GM18505 (cell line): Measurements from ENCODE around the gene ERC2.
A peak's percentile ranks its signal among the peaks of the same experiment; 100 is the strongest.

Experiments used
- ATAC-seq: cut with Tn5 transposase; IDR thresholded peaks from one replicate; pipeline ENCODE4 v1.9.1; 2021; ENCODE audit not compliant: unreplicated experiment
- POLR2A ChIP-seq: IDR thresholded peaks from 4 replicates; pipeline ENCODE4 v1.6.1; 2011; ENCODE audit warnings: borderline replicate concordance; ENCODE audit not compliant: insufficient read depth, insufficient read length; ENCODE audit errors: extremely low read depth

The ERC2 gene

DNA sequence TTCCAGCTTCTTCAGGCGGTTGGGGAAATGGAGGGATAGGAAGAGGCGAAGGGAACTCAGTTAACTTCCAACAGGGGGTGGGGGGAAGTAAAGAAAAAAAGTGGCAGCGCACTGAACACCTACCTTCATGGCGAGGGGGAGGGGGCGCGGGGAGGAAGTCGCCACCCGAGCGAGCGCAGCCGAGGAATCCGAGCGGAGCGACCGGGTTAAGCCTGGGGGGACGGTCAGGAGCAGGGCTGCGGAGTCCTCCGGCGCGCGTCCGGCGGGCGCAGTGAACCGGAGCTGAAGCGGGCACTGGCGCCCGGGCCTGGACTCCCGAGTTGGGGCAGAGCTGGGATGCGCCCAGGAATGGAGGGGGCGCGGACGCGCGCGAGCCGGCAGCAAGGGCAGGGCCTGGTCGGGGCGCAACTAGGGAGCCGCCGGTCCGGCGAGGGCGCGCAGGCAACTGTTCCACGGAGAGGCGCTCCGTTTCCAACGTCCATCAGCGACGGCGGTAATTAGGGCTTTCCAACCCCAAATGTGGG lies 981.3 kb downstream of the ERC2 start, which contains the start of gene WNT5A:
Gene WNT5A (minus strand): TSS at position 450 of the 524 bp plus-strand sequence. CDS start 321 bp downstream, at position 129.
- no peak for ATAC-seq
- TF ChIP-seq POLR2A, result no peak

DNA sequence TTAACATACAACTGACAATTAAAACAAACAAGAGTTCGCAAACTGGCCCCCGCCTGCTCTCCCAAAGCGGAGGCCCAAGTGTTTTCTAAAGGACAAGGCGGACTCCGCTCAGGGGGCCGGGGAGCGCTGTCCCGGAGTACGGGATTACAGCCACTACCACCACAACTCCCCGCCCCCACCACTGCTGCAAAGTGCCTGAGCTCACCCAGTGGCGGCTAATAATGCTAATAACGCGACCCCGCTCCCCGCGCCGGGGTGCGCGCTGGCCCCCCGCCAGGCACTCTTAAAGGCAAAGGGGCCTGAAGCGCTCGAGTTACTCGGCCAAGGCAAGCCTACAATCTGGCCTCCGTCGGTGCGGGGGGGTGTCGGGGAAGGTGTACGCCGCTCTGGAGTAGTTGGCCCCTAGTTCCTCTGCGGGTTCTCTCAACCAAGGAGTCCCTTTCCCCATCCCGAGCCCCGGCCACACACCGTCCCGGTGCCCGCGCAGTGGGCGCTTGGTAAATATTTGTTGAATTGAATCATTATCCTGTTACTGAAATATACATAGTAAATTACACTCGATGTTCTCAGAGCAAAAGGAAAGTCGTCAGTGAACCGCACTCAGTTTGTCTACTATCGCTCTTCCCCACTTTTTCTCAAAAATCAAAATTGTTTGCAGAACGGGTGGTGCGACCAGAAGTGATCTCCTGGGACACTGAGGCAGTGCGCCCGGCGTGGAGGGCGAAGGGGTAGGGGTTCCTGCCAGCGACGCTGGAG lies 982.0 kb downstream of the ERC2 start:
- TF ChIP-seq POLR2A, result no peak
- ATAC-seq, result no peak

DNA sequence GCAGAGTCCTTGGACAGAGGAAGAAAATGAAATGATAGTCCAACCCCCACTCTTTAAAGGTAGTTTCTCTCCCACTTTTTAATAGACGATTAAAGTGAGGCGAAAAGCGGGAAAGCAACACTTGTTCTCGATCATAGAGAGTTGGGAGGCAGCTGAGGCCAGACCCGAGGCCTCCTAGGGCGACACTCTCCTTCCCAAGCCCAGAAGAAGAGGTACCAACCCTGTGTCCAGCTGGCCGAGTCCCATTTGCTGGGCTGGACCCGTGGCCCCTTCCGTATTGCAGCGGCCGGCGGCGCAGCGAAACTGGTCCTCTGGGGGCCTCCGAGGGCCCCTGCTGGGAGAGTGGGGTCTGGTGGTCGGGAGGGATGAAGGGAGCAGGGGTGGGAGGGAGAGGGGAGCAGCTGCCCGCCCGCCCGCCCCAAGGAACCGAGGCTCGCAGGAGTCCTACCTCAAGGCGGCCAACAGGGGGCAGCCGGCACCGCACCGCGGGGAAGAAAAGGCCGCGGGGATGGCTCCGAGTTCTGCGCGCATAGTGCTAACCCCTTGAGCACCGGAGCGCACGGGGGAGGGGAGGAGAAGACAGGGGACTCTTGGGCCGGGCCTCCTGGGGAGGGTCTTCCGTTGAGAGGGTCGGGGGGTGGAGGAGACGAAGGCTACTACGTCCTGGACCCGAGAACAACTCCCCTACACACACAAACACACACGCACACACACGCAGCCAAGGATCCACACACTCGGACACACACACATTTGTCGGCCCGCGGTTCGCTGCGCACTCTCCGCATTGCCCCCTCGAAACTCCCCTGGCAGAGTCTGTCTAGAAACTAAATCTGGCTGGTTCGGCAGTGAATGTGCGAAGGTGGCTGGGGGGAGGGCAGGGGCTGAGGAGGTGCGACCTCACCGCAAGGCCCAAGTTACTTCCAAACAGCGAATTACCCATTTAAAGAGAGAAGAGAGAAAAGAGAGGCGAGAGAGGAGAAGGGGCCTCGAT lies 983.2 kb downstream of the ERC2 start:
- no peak for TF ChIP-seq POLR2A
- ATAC-seq, result peak; percentile 66

DNA sequence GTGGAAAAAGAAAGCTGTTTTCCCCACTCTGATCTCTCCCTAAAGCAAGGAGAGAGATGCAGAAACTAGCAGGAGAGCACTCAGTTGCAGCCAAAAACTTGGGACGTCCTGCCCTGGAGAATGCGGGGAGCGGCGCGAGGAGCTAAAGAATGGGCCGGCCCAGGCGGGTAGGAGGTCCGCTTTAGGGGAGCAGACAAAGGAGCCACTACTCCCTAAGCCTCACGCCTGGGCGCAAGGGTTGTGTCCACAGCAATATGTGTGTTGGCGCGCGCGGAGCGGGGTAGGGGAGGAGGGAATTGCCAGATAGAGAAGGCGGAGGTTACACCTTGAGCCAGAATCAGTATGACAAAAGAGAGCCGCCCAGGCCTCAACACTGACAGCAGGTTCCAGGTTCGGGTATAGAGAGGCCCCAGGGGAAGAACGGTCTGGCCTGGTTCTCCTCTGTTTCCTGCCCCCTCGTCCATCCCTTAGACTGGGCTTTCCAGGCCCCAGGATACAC lies 984.0 kb downstream of the ERC2 start:
- TF ChIP-seq POLR2A, result no peak

DNA sequence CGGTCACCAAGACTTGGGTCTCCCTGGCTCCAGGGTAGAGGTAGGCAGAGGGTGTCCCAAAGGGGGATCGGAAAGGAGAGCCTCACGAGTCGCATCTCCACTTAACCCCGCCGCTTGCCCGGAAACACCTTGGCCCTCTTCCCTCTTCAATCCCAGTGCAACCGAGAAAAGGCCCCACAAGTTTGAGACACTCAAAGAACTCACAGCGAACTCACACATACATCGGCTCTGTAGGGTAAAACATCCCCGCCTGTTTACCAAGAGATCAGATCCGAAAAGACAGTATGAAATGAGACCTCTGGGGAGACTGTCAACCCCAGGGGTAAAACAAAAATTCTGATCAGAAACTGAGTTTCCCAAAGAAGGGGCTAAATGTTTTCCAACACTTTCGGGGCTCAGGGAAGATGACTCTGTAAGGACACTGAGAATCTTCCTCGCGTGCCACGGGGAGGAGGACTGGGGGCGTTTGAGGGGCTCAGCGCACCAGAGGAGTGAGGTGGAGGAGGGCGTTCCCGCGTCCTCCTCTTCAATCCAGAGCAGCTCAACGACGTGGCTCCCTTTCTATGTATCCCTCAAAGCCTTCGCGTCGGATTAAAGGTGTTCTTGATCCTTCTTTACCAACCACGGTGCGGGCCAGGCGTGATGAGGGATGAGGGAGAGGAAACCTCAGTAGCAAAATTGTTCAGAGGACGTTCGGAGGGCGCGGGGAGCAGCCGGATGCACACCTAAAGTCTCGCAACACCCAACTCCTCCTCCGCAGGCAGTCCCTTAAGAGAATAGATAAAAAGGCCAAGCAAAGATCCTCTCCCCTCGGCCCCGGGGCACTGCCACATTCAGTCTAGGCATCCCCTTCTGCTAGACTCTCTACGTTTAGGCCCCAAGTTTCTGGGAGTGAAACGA lies 984.8 kb downstream of the ERC2 start:
- no peak for ATAC-seq
- TF ChIP-seq POLR2A, result no peak

More for the DNA sequence above, 984.0 kb downstream of the ERC2 start:
- ATAC-seq, result no peak

DNA sequence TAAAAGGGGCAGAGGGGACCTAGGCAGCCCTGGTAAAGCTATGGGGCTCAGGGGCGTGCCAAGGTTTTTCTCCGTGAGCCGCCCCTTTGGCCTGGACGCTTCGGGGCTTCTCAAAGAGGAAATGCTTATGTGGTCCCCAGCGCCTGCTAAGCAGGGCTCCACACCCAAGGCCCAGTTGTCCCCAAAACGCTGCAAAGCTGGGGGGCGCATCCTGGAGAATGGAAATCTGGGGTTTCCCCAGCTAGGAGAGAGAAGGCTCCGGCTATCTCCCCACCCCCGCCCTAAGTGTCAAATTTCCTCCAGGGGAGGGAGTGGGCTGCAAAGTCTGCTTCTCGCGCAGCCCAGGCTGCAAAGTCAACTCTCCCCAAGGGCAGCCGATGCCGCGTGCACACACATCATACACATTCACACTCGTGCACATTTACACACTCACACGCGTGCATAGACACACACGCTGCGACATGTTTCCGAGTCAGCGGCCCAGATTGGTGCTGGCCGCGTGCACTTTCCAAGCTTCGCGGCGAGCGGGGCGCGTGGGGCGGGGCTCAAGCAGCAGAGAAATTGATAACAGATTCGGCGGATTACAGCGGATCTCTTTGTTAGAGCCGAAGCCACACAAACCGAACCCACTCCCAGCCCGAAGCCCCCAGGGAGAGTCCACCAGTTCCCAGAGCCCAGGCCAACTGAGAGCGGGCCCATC lies 985.6 kb downstream of the ERC2 start:
- no peak for ATAC-seq
- TF ChIP-seq POLR2A, result no peak

- no peak for TF ChIP-seq POLR2A
- no peak for ATAC-seq
Measured at GRCh38 chr3:55481744-55482495, 986.3 kb downstream of the ERC2 start.

DNA sequence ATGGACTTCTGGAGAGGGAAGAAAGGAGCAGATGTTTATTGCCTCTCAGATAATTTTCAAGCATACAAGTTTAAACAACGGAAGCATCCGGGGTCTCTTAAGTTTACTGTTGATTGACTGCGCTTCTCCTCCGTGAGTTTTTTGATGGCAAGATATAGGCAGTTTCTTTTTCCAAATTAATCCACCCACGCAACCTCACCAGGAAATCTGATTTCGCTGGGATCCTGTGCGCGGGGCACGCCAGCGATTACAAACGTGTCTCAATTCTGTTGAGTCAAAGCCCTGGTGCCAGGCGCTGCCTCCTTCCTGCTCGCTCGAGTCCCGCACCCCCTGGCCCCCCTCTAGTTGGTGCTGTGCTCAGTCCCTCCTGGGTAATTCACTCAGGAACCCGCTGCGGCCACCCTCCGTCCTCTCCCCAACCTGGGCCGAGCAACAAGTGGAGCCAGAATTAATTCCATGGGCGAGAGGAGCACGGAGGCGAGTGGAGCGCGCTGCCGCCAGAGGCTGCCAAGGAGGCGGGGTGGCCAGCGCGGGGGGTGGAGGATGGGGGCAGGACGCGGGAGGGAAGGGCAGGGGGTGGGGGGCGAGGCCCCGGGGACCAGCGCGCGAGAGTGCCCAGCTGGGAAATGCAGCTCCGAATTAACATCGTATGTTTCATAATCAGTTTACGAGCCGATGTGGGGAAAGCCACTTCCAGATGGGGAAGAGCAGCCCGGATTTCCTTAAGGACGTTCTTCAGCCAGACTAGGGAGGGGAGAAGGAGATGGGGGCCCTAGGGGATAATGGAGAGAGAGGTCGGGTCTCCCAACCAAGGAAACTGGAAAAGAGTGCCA lies 987.1 kb downstream of the ERC2 start:
- ATAC-seq, result no peak
- no peak for TF ChIP-seq POLR2A

DNA sequence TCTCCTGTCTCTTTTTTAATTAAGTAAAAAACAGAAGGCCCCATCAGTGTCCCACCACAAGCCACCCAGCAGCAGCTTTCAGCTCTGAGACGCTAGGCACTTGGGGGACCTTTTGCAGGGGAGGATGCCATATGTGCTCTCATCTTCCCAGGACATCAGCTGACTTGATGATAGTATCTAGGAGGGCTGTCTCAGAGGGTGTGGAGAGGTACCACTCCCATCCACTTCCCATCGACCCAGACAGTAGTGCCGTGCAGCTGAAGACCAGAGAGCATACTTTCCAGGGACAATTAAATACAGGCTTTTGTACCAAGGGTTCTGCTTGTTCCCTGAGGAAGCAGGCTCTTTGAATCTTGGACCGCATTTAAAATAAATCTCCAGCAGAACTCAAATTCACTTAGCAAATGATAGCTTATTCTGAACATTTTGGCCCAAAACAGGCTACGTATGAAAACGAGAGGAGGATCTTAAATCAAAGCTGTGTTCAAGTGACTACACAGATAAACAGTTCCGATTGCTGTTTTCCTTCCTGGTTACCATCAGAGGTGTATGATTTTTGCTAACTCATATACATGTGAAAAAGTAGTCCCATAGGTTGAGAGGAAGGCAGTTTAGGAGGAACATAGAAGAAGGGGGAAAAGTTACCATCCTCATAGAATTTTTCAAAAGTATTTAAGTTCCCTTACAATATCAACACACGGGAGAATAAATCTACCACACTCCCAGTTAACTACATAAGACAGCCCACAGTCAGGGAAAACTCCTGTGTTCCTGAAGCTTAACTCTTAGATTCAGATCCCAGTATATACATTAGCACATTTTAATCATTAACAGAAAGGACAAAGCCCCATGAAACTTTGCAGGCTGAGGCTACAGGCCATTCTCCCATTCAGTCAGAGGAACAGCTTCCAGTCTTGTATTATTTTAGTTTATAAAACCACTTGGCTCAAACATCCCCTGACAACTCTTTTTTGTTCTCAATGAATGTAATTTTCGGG lies 990.7 kb downstream of the ERC2 start:
- ATAC-seq, result no peak
- TF ChIP-seq POLR2A, result no peak
